Skeletal muscle tissue (tissue), 4 donors: ENCODE measurements around the gene NUDT3. TPM values are rescaled to one million over a fixed set of nuclear protein-coding genes. Genes with fewer than 3 reads are reported as not detected.
"Not testable (repeated sequence)": the region's sequence is repeated elsewhere in the genome, so short reads cannot be mapped to it uniquely, and the experiment has no call there.

Experiments used
- H3K27ac ChIP-seq: one replicate; pipeline ENCODE4 v1.7.0; 2013; ENCODE audit warnings: mild to moderate bottlenecking, low read depth, low read length, inconsistent platforms
- H3K27me3 ChIP-seq, 3 donors: one replicate each; pipeline ENCODE4 v1.7.0; 2013; ENCODE audit warnings: low read length in 3 of 3; ENCODE audit not compliant: control insufficient read depth in 3 of 3, insufficient read depth in 3 of 3
- H3K36me3 ChIP-seq, 3 donors: one replicate each; pipeline ENCODE4 v1.7.0; 2013; ENCODE audit warnings: low read length in 3 of 3; ENCODE audit not compliant: control insufficient read depth in 3 of 3, insufficient read depth in 3 of 3
- H3K4me1 ChIP-seq, 3 donors: one replicate each; pipeline ENCODE4 v1.7.0; 2013; ENCODE audit warnings: low read length in 3 of 3, mild to moderate bottlenecking in 3 of 3; ENCODE audit not compliant: control insufficient read depth in 3 of 3, insufficient read depth in 3 of 3
- H3K4me3 ChIP-seq, 3 donors: one replicate each; pipeline ENCODE4 v1.7.0; 2013; ENCODE audit warnings: low read length in 3 of 3
- H3K9ac ChIP-seq, 3 donors: one replicate each; pipeline ENCODE4 v1.7.0; 2013; ENCODE audit warnings: low read length in 3 of 3, mild to moderate bottlenecking in 3 of 3, moderate library complexity in 2 of 3, low read depth in 1 of 3
- H3K9me3 ChIP-seq, 3 donors: one replicate each; pipeline ENCODE4 v1.7.0; 2013; ENCODE audit warnings: low read length in 3 of 3; ENCODE audit not compliant: control insufficient read depth in 3 of 3
- total RNA-seq: library from RNA; depleted of rRNA; stranded (reverse); fragments of >200 nt; gene quantifications from one replicate; pipeline ENCODE4 v1.2.3, GENCODE V29; 2014
- donor health status: Osteomylitis.

The NUDT3 gene
- total RNA-seq, 1 donor from 2014 or later, result 28.7 TPM

DNA sequence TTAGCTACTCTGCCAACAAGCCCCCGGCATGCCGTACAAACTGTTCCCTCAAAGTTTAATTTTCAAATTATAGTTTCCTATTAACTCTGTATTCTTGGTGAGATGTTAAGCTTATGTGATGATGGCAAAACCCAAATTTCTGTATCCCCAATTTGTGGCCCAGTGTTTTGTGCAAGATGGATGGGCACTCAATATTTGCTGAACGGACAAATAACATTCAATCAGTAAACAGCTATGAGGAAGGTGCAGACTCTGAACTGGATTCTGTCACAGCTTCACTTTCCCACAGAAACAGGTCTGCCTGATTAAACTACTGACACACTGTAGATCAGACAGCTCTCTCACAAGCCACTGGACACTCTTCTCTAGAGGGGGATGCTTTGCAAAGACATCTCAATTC, 54.1 kb downstream of the NUDT3 start:
- Histone ChIP-seq H3K9ac (no peak overlapping the region), H3K27ac (no peak overlapping the region), H3K4me1 (peaks cover 30 to 58% (median 49%) of the 10 kb centered on the region in 3 donors)

DNA sequence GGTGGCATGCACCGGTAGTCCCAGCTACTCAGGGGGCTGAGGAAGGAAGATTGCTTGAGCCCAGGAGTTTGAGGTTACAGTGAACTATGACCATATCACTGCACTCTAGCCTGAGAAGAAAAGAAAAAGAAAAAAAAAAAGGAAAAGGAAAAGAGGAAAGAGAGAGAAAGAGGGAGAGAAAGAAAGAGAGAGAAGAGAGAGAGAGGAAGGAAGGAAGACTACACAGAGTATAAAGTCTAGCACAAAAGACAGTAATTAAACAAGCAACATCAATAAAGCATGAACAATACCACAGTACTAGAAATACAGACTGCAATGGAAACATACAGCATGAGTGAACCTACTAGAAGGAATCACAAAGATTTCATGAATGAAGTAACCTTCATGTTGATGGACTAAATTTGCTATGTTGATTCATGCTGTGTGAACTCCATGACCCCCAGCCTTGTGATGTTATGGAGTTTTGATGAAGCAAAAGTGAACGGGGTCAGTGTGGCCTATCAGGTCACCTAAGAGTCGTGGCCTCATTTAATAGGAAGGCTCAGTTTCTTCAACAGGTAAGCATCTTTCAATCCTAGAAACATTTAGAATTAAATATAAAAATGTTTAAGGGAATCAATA, 57.6 kb downstream of the NUDT3 start:
- no peaks in the 10 kb centered on the region for H3K36me3 ChIP-seq
- peaks cover 19 to 39% (median 32%) of the 10 kb centered on the region in 3 donors for H3K4me1 ChIP-seq

More for the DNA sequence above, 54.1 kb downstream of the NUDT3 start:
- Histone ChIP-seq H3K36me3 (no peaks in the 10 kb centered on the region), H3K27me3 (no peaks in the 10 kb centered on the region), H3K9me3 (no peaks in the 10 kb centered on the region), H3K4me3 (no peak overlapping the region)

DNA sequence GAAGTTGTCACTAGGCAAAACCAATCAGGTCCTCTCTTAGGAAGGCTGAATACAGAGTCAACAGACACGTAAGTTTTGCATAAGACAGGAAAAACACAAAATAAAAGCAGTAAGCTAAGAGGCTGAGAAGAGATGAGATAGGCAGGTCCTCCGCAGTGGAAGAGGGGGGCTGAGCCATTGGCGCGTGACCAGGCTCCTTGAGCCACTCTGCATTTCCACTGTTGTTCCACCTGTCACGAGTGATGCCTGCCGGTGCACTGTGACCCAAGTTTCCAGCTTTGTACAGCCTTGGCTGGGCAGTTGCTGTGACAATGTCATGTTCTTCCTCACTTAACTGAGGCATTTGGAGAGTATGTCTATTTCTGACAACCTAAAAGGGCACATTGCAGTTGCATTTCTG, 58.6 kb downstream of the NUDT3 start:
- peak overlapping the region; percentile 57 for H3K27ac ChIP-seq
- peaks cover 16 to 32% (median 25%) of the 10 kb centered on the region in 3 donors for H3K4me1 ChIP-seq
- no peaks in the 10 kb centered on the region for H3K27me3 ChIP-seq
- H3K4me3 ChIP-seq, result peak overlapping the region in 1 of 3 donors; percentile 42
- peak overlapping the region in 1 of 3 donors; percentile 0 for H3K9ac ChIP-seq
- H3K36me3 ChIP-seq, result no peaks in the 10 kb centered on the region
- no peaks in the 10 kb centered on the region for H3K9me3 ChIP-seq

More for the DNA sequence above, 57.6 kb downstream of the NUDT3 start:
- Histone ChIP-seq H3K27me3 (no peaks in the 10 kb centered on the region), H3K9me3 (no peaks in the 10 kb centered on the region), H3K4me3 (no peak overlapping the region), H3K9ac (no peak overlapping the region), H3K27ac (peak overlapping the region; percentile 57)

DNA sequence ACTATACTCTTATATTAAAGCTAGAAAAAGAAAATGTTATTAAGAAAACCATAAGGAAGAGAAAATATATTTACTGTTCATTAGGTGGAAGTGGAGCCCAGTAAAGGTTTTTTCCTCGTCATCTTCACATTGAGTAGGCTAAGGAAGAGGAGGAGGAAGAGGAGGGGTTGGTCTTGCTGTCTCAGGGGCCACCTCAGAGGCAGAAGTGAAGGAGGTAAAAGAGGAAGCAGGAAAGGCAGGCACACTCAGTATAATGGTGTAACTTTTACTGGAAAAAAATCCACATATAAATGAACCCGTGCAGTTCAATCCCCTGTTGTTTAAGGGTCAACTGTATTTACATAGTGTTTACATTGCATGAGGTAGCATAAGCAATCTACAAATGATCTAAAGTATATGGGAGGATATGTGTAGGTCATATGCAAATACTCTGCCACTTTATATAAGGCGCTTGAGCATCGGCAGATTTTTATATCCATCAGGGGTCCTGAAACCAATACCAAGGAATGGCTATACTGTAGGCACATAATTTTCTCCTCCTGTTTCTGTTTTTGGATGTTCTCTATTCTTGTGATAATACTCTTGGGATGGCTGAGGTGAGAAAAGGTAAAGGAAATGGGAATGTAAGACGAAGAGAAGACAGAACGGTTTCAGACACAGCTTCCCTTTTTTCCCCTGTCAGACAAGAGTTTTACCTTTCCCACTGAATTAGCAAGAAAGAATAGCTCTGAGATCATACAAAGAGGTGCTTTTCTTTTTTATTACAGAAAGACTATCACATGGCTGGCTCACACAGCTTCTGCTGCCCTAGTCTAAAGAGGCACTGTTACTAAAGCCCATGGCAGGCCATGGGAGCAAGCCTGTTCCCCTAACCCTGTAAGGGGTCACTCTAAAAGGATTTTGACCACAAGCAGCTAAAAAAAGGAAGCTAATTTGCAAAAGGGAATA, 59.9 kb downstream of the NUDT3 start:
- Histone ChIP-seq H3K4me3 (no peak overlapping the region), H3K4me1 (peaks cover 7 to 21% (median 14%) of the 10 kb centered on the region in 3 donors), H3K36me3 (no peaks in the 10 kb centered on the region), H3K9me3 (no peaks in the 10 kb centered on the region), H3K9ac (no peak overlapping the region), H3K27ac (no peak overlapping the region), H3K27me3 (no peaks in the 10 kb centered on the region)

DNA sequence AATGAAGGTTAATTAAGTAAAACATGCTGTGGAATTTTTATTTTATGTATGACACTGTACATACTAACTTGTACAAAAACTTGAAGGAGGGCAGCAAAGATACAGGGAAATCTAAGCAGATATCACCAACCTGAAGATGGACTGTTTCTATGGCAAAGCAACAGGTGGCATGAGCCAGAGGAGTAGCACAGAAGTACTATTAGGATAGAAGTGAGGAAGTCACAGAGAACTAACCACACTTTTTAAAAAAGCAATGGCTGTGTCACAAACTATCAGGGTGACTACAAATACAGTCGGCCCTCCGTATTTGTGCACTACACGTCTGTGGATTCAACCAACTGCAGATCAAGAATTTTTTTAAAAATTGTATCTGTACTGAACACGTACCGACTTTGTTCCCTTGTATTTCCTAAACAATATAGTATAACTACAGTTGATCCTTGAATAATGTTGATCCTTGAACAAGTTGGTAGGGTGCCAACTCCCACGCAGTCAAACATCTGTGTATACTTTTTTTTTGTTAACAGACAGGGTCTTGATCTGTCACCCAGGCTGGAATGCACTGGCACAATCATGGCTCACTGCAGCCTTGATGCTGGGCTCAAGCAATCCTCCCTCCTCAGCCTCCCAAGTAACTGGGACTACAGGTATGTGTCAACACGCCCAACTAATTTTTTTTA, 61.0 kb downstream of the NUDT3 start:
- H3K27ac ChIP-seq, result no peak overlapping the region
- H3K9ac ChIP-seq, result no peak overlapping the region
- H3K36me3 ChIP-seq, result no peaks in the 10 kb centered on the region
- no peaks in the 10 kb centered on the region for H3K9me3 ChIP-seq
- H3K4me1 ChIP-seq, result peaks cover 7 to 15% (median 14%) of the 10 kb centered on the region in 3 donors
- H3K4me3 ChIP-seq, result no peak overlapping the region
- H3K27me3 ChIP-seq, result no peaks in the 10 kb centered on the region

DNA sequence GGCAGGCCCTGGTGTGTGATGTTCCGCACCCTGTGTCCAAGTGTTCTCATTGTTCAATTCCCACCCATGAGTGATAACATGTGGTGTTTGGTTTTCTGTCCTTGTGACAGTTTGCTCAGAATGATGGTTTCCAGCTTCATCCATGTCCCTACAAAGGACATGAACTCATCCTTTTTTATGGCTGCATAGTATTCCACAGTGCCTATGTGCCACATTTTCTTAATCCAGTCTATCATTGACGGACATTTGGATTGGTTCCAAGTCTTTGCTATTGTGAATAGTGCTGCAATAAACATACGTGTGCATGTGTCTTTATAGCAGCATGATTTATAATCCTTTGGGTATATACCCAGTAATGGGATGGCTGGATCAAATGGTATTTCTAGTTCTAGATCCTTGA, 62.7 kb downstream of the NUDT3 start:
- not testable (repeated sequence) for H3K36me3 ChIP-seq, H3K9me3 ChIP-seq, H3K4me3 ChIP-seq, H3K27ac ChIP-seq, H3K9ac ChIP-seq, H3K27me3 ChIP-seq
- H3K4me1 ChIP-seq, result peaks cover 7 to 21% (median 20%) of the 10 kb centered on the region in 3 donors

DNA sequence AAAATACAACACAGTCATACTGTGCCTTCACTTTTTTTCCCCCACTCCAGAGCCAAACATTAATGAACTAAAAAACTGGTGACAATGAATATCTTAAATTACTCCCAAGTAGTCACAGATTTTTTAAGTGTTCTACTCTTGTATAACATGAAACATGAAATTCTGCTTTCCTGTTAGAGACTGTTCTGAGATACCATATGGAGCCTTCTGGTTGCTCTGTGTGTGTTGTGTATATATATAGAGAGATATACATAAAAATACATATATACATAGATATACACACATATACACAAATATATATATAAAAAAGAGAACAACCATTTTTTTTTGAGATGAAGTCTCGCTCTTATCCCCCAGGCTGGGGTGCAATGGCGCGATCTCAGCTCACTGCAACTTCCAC, 63.5 kb downstream of the NUDT3 start:
- Histone ChIP-seq H3K9ac (no peak overlapping the region), H3K4me3 (no peak overlapping the region), H3K36me3 (no peaks in the 10 kb centered on the region), H3K4me1 (peaks cover 7 to 17% (median 16%) of the 10 kb centered on the region in 3 donors), H3K27ac (no peak overlapping the region), H3K27me3 (no peaks in the 10 kb centered on the region), H3K9me3 (no peaks in the 10 kb centered on the region)

DNA sequence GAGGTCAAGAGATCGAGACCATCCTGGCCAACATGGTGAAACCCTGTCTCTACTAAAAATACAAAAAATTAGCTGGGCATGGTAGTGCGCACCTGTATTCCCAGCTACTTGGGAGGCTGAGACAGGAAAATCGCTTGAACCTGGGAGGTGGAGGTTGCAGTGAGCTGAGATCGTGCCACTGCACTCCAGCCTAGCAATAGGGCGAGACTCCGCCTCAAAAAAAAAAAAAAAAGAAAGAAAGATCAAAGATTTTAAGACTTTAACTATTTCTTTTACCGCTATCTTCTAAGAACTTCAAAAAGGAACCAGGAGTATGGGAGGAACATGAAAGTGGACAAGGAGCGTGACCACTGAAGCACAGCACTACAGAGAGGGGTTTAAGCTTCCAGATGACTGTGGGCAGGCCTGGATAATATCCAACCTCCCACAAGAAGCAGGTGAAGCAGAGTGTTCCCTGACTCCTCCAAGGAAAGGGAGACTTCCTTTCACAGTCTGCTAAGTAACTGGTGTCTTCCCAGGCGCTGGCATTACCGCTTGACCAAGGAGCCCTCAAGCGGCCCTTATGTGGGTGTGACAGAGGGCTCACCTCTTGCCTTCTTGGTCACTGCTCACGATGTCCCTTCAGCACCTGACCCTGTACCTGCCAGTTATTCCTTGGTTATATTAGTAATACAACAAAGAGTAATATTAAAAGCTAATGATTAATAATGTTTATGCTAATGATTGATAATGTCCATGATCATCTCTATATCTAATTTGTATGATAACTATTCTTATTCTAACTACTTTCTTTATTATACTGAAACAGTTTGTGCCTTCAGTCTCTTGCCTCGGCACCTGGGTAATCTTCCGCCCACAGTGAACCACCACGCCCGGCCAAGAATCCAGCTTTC, 64.9 kb downstream of the NUDT3 start:
- not testable (repeated sequence) for H3K9ac ChIP-seq, H3K9me3 ChIP-seq, H3K27me3 ChIP-seq, H3K4me3 ChIP-seq, H3K27ac ChIP-seq, H3K36me3 ChIP-seq
- H3K4me1 ChIP-seq, result peaks cover 0 to 12% (median 11%) of the 10 kb centered on the region in 3 donors

DNA sequence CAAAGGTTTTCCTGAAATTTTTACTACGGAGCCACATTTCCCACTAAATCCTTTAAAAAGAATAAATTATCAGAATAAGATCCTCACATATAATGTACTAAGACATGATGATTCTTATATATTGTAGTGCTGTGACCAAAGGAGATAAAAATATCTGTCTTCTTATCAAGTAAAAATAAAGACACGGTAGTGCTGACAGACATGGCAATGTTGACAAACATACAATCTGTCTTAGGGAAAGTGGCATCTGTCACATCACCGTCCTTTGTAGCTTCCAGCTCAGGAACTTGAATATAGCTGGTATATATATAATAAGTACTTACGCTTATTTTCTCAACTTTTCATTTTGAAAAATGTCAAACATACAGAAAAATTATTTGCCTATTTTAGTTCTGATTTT, 66.8 kb downstream of the NUDT3 start:
- no peak overlapping the region for H3K9ac ChIP-seq
- no peaks in the 10 kb centered on the region for H3K27me3 ChIP-seq
- no peak overlapping the region for H3K4me3 ChIP-seq
- H3K36me3 ChIP-seq, result no peaks in the 10 kb centered on the region
- no peaks in the 10 kb centered on the region for H3K9me3 ChIP-seq
- peak overlapping the region; percentile 76 for H3K27ac ChIP-seq
- peaks cover 0 to 12% (median 11%) of the 10 kb centered on the region in 3 donors for H3K4me1 ChIP-seq
